ENCODE measurements around the gene PLK3.
"Not testable (repeated sequence)": the region's sequence is repeated elsewhere in the genome, so short reads cannot be mapped to it uniquely, and the experiment has no call there.

PLK3 gene

DNA sequence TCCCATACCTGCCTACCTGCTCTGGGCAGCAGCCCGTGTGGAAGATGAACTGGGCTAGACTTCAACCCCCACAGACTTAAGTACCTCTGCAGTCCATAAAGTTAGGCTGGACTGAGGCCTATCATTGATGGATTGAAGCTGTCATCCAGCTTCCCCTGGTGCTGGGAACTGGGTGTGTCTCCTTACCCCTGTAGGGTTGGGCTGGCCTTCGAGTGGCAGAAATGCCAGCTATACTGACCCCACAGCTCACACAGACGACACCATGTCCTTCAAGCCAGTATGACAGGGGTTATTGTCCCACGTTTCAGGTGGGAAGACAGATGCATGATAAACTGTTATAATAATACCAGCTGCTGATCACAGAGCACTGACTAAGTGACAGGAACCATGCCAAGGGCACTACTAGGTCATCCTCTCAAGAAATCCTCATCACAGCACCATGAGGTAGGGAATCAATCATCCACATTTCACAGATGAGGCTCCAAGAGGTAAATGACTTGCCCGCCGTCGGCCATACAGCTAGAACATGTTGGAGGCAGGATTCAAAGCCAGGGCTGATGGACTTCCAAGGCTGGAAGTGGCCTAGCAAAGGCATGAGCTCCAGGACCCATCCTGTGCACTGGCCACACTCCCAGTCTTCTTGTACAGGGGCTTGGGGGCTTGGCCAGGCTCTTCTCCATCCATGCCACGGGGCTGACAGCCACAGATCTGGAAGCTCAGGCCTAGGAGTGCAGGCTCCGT is 11.9 kb upstream of the PLK3 start, which contains the start of gene BEST4:
BEST4 (minus strand) TSS at position 51 of the 741 bp plus-strand sequence. CDS start 465 bp downstream, outside the sequence.
- no peak for DNase-seq

DNA sequence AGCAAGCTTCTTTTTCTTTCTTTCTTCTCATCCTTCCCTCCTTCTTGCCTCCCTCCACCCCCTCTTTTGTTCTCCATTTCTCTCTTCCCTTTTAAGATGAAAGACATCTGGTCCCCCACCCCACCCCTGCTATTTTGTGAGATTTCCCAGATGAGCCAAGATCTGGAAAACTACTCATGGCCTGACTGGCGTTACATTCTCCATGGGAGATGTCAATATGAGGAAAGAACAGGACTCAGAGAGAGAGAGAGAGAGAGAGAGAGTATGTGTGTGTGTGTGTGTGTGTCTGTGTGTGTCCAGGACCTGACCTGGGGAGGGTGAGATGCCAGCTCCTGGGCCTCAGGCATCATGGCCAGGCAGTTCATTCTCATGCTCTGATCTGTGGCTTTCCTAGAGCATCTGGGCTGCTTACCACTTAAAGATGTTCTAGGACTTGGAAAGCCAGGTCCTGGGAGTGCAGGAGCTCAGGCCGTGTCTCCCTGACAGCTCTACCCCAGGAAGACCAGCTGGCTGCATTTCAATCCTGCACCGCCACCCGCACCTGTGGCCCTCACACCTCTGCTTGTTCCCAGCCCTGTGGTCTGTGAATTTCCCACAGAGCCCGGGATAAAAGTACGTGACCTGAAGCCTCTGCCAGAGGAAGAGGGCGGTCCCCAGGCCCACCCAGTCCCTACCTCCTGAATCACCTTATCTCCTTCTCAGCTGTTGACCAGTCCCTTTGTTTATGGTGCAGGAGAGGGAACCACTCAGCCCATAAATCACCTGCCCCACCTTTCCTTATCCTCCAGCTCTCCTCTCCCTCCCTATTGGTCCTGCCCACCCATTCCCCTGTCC is 9.0 kb upstream of the PLK3 start:
- no peak for DNase-seq

DNA sequence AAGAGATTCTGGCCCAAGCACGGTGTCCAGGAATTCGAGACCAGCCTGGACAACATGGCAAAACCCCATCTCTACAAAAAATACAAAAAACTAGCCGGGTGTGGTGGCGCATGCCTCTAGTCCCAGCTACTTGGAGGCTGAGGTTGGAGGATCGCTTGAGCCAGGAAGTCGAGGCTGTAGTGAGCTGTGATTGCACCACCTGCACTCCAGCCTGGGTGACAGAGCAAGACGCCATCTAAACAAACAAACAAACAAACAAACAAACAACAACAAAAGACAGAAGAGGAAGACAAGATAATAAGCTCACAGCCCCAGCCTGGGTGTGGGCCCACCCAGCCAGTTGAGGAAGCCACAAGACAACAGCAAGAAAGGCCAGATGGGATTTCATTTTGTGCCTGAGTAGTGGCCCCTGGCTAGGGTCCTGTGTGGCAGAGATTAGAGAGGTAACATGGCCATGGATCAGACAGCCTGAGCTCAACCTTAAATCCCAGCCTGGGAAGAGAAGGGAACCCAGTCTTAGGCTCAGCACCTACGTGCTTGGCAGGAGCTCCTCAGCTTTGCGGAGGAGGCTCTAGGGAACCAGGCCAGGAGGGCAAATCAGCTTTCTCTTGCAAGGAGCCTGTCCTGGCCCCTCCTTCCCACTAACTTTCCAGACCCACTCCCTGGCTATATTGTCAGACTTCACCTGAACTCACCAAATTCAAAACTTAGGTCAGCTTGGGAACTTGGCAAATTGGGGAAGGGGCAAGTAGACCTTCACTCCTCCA is 7.3 kb upstream of the PLK3 start:
- no peak for DNase-seq

DNA sequence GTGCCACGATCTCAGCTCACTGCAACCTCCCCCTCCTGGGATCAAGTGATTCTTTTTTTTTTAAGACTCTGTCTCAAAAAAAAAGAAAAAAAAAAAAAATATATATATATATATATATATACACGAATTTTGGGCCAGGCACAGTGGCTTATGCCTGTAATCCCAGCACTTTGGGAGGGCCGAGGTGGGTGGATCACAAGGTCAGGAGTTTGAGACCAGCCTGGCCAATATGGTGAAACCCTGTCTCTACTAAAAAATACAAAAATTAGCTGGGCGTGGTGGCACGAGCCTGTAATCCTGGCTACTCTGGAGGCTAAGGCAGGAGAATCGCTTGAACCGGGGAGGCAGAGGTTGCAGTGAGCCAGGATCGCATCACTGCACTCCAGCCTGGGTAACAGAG is 2.3 kb upstream of the PLK3 start:
- not testable (repeated sequence) for DNase-seq

DNA sequence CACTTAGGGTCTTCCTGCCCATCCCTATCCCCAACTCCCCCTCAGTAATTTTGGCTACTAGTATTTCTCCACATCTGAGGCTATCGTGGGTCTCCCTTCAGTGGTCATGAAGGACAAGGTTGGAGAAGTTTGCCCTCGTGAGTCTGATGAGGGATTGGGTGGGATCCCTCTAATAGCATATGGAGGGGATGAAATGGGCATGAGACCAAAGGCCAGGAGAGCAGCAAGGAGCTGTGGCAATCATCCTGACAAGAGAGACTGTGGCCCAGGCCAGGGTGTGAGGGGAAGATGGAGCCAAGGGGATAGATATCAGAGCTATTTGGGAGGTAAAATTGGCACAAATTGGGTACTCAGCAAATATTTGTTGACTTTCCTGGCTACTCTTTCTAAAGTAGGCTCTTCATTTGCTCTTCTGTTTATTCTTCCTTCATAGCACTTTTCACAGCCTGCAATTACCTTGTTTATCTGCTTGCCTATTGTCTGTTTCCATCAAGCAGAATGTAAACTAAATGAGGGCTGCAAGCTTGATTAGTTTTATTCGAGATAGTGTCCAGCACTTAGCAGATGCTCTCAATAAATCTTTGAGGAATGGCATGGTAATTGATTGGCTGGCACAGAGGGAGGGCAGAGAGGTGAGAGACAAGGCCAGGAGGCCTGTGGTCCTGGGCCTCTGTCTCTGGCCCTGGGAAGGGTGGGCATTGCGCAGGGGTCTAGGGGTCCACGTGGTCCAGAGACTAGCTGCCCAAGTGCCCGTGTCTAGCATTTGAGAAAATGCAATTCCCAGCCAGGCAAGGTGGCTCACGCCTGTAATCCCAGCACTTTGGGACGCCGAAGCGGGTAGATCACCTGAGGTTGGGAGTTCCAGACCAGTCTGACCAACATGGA is 1.5 kb upstream of the PLK3 start:
- no peak for DNase-seq

DNA sequence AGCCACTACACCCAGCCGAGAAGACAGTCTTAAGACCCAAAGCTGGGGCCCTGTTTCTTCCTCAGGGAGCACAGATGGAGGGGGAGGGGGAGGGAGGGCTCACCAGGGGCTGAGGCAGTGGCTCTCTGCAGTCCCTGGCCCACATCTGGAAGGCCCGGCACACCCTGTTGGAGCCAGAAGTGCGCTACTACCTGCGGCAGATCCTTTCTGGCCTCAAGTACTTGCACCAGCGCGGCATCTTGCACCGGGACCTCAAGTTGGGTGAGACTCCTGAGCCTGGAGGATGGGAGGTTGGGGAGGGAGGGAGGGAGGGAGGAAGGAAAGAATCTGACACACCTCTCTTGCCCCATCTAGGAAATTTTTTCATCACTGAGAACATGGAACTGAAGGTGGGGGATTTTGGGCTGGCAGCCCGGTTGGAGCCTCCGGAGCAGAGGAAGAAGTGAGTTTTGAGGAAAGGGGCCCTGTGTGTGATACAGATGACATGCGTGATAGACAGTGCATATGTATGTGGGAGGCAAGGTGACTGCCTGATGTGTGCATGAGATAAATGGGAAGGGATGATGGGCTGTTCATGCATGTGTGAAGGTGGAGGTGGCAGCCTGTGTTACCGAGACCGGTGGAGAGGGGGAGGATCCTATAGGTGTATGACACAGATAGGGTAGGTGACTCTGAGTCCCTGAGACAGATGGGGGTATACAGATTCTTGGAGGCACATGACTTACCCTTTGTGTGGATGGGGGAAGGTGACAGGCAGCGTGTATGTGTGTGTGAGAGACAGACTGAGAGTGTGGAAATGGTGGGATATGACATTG is 1.5 kb downstream of the PLK3 start:
- no peak for DNase-seq

DNA sequence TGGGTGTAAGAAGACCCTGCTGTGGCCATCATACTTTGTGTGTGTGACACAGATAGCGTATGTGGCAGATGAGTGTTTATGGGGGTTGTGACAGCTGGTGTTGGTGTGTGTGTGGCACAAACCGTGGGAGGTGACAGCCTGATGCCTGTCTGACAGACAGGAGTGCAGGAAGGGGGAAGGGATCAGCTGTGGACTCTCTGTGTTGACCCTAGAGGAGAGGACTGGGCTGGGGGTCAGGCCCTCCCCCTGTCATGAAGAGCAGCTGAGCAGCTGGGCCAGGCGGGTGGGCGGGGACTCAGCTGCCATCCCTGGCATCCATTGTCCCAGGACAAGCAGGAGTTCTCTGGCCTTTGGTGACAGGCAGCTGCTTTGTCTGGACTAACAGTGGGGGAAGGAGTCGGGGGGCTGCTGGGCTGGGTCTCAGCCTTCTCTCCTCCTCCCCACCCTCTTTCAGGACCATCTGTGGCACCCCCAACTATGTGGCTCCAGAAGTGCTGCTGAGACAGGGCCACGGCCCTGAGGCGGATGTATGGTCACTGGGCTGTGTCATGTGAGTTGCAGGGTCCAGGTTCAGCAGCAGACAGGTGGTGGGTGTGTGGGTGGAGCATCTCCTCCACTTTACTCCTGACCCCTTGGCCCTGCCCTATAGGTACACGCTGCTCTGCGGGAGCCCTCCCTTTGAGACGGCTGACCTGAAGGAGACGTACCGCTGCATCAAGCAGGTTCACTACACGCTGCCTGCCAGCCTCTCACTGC is 2.3 kb downstream of the PLK3 start:
- DNase-seq = no peak

DNA sequence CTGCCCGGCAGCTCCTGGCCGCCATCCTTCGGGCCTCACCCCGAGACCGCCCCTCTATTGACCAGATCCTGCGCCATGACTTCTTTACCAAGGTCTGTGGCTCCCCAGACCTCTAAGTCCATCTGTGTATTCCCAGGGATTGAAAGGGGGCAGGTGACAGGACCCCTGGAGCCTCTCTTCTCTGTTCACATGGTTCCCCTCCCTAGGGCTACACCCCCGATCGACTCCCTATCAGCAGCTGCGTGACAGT is 2.8 kb downstream of the PLK3 start:
- no peak for DNase-seq

DNA sequence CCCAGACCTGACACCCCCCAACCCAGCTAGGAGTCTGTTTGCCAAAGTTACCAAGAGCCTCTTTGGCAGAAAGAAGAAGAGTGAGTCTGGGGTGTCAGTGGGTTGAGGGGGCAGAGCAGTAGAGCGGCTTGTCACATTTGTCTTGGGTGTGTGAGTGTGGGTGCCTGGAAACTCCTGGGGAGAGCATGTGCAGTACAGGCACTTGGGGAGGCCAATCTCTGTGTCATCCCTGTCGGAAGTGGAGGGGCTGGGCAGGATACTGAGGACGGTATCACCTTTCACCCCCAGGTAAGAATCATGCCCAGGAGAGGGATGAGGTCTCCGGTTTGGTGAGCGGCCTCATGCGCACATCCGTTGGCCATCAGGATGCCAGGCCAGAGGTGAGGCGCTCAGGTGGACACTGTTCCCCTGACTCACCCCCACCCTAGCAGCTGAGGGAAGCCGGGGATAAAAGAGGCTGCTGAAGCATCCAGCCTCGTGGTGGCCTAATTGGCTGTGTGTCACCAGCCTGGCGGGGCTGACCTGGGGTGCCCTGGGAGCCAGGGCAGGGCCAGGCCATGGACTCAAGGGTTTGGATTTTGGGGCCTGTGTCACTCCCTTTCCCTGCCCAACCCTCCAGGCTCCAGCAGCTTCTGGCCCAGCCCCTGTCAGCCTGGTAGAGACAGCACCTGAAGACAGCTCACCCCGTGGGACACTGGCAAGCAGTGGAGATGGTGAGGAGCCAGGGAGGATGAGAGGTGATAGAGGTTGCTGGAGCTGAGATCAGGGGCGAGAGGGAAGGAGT is 3.3 kb downstream of the PLK3 start:
- no peak for DNase-seq

DNA sequence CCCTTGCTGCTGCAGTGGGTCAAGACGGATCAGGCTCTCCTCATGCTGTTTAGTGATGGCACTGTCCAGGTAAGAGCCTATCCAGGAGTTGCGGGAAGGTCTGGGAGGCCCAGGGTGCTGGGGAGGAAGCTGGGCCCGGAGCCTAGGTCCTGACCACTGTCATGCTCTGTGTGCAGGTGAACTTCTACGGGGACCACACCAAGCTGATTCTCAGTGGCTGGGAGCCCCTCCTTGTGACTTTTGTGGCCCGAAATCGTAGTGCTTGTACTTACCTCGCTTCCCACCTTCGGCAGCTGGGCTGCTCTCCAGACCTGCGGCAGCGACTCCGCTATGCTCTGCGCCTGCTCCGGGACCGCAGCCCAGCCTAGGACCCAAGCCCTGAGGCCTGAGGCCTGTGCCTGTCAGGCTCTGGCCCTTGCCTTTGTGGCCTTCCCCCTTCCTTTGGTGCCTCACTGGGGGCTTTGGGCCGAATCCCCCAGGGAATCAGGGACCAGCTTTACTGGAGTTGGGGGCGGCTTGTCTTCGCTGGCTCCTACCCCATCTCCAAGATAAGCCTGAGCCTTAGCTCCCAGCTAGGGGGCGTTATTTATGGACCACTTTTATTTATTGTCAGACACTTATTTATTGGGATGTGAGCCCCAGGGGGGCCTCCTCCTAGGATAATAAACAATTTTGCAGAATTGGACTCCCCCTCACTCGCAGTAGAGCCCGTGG is 5.3 kb downstream of the PLK3 start:
- no peak for DNase-seq

DNA sequence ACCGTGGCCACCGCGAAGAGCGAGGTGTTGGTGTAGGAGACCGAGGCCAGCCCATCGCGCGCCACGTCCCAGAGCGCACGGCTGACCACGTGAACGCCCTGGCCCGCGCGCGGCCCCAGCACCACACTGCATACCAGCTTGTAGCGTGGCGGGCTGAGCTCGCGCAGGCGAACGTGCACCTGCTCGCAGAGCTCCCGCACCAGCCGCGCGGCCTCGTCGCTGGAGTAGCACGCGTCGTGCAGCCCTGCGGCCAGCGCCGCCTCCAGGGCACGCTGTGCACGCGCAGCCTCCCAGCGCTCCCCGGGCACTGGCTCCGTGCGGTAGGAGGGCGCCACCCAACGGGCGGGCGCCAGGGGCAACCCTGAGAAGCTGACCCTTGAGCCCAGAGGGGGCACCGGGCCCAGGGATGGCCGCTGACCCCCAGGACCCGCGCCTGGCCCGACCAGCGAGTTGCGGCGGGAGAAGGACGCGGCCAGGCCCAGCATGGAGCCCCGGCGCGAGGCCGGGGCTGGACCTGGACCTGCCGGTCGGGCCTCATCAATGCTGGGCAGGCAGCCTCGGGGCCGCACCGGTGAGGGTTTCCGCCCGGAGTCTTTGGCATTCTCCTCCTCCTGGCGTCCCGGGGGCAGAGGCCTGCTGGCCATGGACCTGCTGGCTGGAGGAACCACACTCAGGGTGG is 6.0 kb downstream of the PLK3 start:
- no peak for DNase-seq

DNA sequence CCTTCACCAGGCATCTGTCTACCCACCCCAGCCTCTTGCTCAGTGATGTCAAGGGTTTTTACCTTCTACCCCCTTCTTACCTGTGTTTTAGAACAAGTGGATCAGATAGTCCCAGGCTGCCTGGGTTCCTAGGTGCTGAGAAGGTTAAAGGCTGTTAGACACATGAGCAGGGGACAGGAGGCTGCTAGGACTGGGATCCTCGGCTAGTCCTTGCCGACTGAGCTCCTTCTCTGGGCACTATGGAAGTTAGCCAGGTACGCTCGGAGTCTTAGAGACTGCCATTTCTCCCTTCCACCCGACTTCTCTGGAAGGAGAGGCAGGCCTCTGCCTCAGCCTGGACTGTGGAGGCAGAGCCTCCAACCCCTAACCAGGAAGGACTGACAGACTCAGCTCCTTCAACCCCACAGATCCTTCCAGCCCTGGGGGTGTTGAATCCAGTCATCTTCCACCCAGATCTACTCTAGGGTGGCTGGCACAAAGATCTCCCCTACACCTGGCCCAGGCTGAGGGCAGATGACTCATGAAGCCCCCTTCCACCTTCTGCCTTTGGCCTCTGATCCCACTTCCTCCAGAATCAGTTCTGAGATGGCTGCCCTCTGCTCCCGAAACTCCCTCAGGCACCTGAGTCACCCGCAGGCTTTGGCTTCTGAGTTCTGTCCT is 6.7 kb downstream of the PLK3 start, which contains the start of gene DYNLT4:
DYNLT4 (minus strand) TSS at position 648 of the 660 bp plus-strand sequence. CDS start 683 bp downstream, outside the sequence.
- DNase-seq = no peak

DNA sequence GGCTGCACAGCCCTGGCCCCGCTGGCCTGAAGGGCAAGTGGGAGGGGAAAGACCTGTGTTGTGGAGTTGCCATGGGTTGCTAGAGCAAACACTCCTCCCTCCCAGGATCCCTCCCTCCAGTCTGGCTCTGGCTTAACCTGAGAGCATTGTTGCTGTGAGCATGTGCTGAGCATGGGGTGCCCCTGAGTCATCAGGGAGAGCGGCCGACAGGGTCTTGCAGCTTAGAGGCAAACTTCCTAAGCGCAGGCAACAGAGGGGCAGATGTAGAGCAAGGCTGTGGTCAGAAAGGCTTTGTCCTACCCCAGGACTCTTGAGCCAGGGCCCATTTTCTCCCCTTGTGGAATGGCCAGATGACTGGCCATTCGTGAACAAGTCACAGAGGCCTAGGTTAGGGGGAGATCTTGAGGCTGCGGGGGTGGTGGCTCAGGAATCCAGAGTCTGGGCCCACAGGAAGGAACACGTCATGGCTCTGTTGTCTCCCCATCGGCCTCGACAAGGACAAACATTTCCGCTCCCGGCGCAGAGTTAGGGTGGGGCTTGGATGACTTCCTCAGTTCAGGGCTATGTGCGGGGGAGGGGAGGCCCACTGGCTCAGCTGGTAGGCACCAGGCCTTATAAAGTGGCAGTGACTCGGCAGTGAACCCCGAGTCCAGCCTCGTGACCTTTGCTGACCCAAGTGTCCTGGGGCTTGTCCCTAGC is 7.3 kb downstream of the PLK3 start:
- peak; percentile 51 to 87 (median 68) for DNase-seq

DNA sequence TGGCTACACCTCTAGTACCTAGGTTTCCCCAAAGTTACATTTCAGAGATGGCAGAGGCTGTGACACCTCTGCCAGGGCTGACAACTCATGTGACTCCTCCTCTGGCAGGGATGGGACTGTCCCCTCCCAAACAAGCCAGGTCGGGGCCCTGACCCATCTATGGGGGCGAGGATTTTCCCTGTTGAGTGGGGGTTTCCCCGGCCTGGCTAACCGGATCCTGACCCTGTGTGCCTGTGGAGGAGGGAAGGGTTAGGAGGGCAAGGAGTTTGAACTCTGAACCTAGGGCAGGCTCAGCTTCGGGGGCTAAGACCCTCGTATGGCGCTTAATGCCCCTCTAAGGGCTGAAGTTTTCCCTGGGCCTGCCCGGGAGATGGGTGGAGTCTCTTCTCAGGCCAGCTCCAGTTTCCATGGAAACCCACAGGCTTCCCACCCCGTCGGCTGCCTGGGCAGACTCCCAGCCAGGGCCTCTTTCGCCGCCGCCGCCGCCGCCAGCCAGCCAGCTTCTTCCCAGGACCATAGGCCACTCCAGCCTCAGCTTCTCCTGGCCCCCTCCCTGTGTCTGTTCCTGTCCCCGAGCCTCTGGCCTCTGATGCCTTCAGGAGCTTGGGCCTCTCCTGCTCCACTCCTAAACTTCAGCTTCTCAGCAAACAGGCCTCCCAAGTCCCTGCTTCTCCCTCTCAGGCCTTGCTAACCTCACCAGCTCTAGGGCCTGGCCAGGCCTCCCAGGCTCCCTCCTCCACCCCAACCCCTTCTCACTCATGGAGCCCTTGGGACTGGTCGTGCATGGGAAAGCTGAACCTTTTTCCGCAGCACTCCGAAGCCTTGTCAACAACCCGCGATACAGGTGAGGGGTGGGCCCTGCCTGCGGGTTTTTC is 8.1 kb downstream of the PLK3 start, which contains the start of gene BTBD19:
BTBD19 (plus strand) TSS at position 461 of the 875 bp plus-strand sequence; CDS start at position 759, 298 bp downstream.
- peak in 2 of 4 experiments; percentile 50 to 51 for DNase-seq

DNA sequence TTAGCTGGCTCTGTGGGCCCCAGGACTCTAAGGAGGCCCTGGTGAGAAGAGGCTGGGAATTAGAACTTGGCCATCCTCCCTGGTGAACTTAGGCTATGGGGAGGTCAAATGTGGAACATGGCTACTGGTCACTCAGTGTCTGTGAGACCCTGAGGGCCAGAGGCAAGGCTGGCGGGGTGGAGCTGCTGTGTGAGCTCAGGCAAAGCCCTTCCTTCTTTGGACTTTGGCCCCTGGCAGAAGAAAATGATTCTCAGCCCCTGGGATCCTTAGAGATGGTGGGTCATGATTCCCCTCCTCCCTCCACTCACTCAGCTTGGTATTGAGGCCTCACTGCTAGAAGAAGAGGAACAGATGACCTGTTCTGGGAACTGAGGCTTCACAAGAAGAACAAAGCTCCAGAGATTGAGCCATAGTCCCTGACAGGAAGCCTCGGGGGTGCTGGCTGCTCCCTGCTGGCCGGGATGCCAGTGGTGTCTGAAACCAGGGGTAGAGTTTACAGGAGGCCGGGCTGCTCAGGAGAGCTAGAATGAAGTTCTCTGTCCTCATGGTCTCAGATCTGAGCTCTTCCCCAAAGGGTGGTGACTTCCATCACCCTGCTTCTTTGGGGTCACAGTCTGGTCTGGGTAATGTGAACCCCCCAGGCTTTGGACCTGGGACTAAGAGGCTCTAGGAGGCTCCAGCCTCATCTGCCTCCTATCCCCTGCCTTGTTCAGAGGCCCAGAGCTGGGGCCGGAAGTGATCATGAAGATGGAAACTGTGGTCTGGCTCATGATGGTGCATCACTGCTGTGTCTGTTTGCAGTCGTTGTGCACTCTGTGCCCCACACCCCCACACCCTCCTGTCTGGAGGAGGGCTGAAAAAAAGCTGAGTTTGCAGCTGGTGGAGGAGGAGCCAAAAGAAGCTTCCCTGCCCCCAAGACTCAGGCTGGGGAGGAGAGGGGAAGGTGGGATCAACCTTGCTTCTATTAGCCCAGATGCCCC is 9.1 kb downstream of the PLK3 start:
- DNase-seq = peak; percentile 60 to 84 (median 70)

Measured in activated CD4-positive, CD25-positive, alpha-beta regulatory T cell (primary cell).